NB4 (cell line): ENCODE measurements around the gene DOCK4.

Experiments used
- DNase-seq: peaks from one replicate; pipeline ENCODE4 v3.0.0; 2010; ENCODE audit warnings: low read depth
- H3K4me3 ChIP-seq: one replicate; pipeline ENCODE4 v1.5.1; 2011; ENCODE audit warnings: mild to moderate bottlenecking, low read depth, low read length, moderate library complexity
- MYC ChIP-seq: IDR thresholded peaks from 2 replicates; pipeline ENCODE4 v1.6.1; 2011; ENCODE audit warnings: low read depth, low read length
- POLR2A ChIP-seq: IDR thresholded peaks from 2 replicates; pipeline ENCODE4 v1.6.1; 2011; ENCODE audit warnings: mild to moderate bottlenecking; ENCODE audit not compliant: insufficient read length; ENCODE audit errors: extremely low read depth
- TF ChIP-seq, protein P1 (sequence below): IDR thresholded peaks from 2 replicates; pipeline ENCODE4 v1.6.1; 2011; ENCODE audit warnings: low read depth, low read length
- TF ChIP-seq, protein P2 (sequence below): IDR thresholded peaks from one replicate; pipeline ENCODE4 v1.5.1; 2012; ENCODE audit warnings: low read depth, low read length

The DOCK4 gene

DNA sequence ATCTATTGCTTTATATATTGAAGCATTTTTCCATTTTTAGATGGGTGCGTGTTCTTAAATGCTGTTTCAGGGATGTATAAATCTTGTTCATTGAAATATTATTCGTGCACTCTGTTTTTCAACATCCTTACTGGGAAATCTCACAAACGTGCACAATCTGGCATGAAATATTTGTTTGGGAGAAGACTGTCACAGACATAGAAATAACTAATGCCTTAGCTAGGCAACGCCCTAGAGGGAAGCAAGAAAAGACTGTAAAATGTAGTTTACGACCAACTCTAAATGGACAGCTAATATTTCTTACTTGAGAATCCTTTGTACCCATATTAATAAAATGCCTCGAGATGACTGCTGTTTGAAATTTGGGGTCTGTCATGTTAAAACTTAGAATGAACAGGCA, 8.9 kb downstream of the DOCK4 start:
- TF ChIP-seq, protein P1, sequence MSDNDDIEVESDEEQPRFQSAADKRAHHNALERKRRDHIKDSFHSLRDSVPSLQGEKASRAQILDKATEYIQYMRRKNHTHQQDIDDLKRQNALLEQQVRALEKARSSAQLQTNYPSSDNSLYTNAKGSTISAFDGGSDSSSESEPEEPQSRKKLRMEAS: no peak
- TF ChIP-seq, protein P2, sequence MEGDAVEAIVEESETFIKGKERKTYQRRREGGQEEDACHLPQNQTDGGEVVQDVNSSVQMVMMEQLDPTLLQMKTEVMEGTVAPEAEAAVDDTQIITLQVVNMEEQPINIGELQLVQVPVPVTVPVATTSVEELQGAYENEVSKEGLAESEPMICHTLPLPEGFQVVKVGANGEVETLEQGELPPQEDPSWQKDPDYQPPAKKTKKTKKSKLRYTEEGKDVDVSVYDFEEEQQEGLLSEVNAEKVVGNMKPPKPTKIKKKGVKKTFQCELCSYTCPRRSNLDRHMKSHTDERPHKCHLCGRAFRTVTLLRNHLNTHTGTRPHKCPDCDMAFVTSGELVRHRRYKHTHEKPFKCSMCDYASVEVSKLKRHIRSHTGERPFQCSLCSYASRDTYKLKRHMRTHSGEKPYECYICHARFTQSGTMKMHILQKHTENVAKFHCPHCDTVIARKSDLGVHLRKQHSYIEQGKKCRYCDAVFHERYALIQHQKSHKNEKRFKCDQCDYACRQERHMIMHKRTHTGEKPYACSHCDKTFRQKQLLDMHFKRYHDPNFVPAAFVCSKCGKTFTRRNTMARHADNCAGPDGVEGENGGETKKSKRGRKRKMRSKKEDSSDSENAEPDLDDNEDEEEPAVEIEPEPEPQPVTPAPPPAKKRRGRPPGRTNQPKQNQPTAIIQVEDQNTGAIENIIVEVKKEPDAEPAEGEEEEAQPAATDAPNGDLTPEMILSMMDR: no peak
- TF ChIP-seq POLR2A (no peak), MYC (no peak)
- no peak overlapping the region for H3K4me3 ChIP-seq

DNA sequence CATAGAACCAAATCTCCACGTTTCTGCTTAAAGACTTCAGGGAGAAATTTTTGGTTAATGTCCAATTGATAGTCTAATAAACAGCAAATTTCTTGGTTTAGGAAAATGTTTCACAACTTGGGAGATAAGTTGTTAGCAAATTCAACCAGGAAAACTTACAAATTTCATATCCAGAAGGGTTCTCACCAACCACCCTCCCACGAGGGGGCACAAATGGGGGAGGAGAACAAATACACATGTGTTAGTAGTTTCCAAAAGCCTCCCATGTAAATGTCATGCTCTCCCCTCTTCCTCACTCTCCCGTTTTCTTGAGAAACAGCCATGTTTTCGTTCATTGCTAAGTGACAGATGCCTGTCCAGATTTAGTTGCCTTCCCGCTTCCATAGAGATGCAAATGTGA, 10.5 kb downstream of the DOCK4 start:
- no peak for DNase-seq
- TF ChIP-seq, protein P1: no peak
- no peak for TF ChIP-seq POLR2A
- TF ChIP-seq, protein P2: no peak
- no peak for TF ChIP-seq MYC

More for the DNA sequence above, 8.9 kb downstream of the DOCK4 start:
- DNase-seq: no peak

DNA sequence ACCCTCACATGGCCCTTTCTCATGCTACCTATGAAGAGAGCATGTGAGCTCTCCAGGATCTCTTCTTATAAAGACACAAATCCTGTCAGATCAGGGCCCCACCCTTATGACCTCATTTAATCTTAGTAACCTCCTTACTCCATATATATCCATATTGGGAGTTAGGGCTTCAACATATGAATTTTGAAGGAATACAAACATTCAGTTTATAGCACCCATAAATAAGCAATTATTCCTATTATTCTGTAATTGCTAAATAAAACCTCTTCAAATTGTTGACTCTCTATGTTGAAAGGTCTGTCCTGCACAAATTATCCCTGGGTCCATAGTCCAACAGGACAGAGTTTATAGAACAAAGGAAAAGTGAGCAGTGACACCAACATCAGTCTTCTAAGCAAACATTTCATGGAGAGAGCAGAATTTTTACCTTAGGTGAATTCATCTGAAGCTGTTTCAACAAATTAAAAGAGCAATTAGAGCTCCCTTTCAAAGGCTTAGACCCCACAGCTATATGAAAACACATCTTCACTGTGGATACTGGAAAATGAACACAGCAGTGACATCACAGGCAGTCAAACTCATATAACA, 12.2 kb downstream of the DOCK4 start:
- H3K4me3 ChIP-seq: no peak overlapping the region
- TF ChIP-seq, protein P2: no peak
- TF ChIP-seq MYC (no peak), POLR2A (no peak)
- TF ChIP-seq, protein P1: no peak
- DNase-seq: no peak

More for the DNA sequence above, 10.5 kb downstream of the DOCK4 start:
- no peak overlapping the region for H3K4me3 ChIP-seq

DNA sequence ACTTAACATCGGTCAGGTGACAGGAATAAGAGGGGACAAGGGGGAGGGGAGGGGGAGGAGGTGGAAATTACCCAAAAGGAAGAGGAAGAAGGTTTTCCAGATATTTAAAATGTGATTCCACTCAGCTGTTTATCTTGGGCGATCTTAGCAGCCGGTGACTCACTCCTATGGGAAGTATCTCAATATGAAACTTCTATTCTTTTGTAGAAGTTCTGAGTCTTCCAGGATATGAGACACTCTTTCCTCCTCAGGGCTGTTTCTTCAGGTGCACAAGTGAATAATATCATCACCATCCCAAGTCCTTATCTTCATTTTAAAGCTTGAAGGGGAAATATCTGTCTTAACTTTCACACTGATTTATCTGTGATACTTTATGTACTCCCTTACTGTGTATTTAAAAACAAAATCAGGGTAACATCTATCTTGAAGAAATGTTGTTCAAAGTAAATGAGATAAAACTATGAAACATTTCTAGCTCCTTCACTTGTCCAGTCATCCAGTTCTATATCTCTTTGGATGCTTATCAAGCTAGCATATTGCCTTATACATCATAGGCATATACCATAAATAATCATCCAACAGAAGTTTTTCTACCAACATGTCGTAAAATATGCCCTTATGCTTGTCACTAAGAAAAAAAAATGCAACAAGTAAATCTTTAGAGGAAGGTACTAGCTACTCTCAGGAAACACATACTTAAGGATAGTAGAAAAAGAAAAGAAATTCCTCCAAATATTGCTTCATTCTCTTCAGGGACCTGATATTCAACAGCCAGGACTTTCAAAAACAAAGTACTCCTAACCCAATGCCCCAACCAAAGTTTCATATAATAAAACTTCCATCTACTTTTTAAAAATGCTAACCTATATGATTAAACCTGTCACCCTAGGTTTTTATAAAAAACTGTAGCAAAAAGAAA, 13.7 kb downstream of the DOCK4 start:
- DNase-seq: no peak
- no peak for TF ChIP-seq MYC
- TF ChIP-seq, protein P2: no peak
- TF ChIP-seq, protein P1: no peak
- TF ChIP-seq POLR2A: no peak
- no peak overlapping the region for H3K4me3 ChIP-seq

DNA sequence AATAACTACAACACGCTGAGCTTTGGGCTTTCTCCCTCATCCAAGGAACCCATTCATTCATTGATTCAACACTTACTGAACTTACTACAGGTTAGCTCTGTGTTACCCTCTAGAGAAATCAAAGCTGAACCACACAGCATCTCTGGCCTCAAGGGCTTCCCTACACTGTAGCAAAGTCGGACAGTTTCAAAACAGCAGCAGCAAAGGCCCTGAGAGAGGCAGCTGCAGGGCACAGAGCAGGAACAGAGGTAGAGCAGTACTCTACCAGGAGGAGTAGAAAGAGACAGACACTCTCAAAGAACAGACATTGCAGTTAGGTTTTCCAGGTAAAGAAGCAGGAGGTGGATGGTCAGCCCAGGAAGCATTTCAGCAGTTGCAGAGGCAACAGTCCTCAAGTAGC, 16.1 kb downstream of the DOCK4 start:
- H3K4me3 ChIP-seq: no peak overlapping the region
- TF ChIP-seq, protein P1: no peak
- TF ChIP-seq MYC (no peak), POLR2A (no peak)
- TF ChIP-seq, protein P2: no peak
- DNase-seq: no peak
